ENCODE measurements around the gene WDR27.

The WDR27 gene

GRCh38 chr6:169420912-169421543 is 280.8 kb downstream of the WDR27 start:
- TF ChIP-seq GATA1 (IDR thresholded peaks at IDR 0.05; ENCODE audit: low read depth, low read length) (no peak), POLR2A (IDR thresholded peaks at IDR 0.05; ENCODE audit: low read length) (no peak)
- no peak for DNase-seq

GRCh38 chr6:169417101-169417500 is 284.7 kb downstream of the WDR27 start:
- DNase-seq = no peak
- no peak for TF ChIP-seq GATA1 (IDR thresholded peaks at IDR 0.05; ENCODE audit: low read depth, low read length)
- TF ChIP-seq POLR2A (IDR thresholded peaks at IDR 0.05; ENCODE audit: low read length) = no peak

GRCh38 chr6:169416249-169416648 is 285.6 kb downstream of the WDR27 start:
- DNase-seq = no peak
- TF ChIP-seq POLR2A (IDR thresholded peaks at IDR 0.05; ENCODE audit: low read length) (no peak), GATA1 (IDR thresholded peaks at IDR 0.05; ENCODE audit: low read depth, low read length) (no peak)

DNA sequence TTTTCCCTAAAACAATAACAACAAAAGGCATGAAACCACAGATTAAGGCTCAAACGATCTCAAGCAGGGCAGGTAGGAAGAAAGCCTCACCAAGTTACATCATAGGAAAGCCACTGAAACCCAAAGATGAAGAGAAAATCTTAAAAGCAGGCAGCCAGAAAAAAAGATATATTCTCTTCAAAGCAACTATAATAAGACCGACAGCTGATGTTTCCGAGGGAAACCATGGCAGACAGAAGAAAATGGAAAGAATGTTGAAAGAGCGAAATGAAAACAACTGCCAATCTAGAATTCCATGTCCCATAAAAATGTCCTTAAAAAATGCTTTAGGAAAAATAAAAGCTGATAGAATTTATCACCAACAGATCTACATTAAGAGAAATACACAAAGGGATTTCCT is 286.6 kb downstream of the WDR27 start:
- TF ChIP-seq GATA1 (IDR thresholded peaks at IDR 0.05; ENCODE audit: low read depth, low read length) (no peak), POLR2A (IDR thresholded peaks at IDR 0.05; ENCODE audit: low read length) (no peak)
- no peak for DNase-seq

DNA sequence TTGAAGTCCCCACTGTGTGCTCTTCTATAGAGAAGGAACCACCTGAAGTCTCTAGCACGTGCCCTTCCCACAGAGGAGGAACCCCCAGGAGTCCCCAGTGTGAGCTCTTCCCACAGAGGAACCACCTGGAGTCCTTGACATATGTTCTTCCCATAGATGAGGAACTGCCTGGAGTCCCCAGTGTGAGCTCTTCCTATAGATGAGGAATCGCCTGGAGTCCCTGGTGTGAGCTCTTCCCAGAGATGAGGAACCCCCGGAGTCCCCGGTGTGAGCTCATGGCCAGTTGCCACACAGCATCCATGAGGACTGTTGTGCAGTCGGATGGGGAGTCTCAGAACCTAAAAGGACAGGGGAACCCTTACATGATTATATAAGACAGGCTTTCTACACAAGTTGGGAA is 290.1 kb downstream of the WDR27 start:
- TF ChIP-seq GATA1 (IDR thresholded peaks at IDR 0.05; ENCODE audit: low read depth, low read length) (no peak), POLR2A (IDR thresholded peaks at IDR 0.05; ENCODE audit: low read length) (no peak)
- no peak for DNase-seq

DNA sequence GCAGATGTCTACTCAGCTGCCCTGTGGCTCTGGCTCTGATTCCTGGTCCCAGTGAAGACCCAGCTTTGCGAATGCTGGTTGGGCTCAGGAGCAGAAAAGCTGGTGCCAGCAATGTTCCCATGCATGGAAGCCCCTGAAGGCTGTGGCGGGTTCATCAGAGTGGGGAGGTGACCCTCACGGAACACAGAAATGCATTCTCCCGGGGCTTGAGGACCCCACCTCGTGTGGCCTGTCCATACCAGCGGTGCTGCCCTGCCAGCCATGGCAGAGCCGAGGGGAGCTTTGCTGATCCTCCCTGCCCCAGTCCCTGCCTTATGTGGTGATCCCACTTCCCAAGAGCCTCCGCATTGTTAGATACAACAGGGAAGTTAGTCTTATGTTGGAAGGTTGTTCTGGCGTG is 290.5 kb downstream of the WDR27 start:
- TF ChIP-seq POLR2A (IDR thresholded peaks at IDR 0.05; ENCODE audit: low read length) (no peak), GATA1 (IDR thresholded peaks at IDR 0.05; ENCODE audit: low read depth, low read length) (no peak)
- DNase-seq = no peak

- no peak for TF ChIP-seq POLR2A (IDR thresholded peaks at IDR 0.05; ENCODE audit: low read length)
- TF ChIP-seq GATA1 (IDR thresholded peaks at IDR 0.05; ENCODE audit: low read depth, low read length) = no peak
- DNase-seq = no peak
These were observed 292.0 kb downstream of the WDR27 start for GRCh38 chr6:169409742-169410312.

DNA sequence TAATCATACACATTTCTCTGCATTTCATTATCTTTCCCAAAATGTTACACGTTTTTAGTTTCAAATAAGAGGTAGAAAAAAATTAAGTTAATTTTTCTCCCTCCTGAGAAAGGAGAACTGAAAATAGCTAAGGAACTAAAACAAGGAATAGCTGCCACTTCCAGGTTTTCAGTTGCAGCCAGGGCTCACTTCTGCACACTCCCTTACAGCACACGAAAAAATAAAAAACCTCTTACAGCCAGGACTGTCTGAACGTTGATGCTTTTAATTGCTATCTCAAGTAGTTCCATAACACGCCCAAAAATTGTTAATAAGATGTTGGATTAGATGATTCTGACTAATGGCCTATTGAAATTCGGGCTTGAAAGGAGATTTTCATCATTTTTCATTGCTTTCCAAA is 294.5 kb downstream of the WDR27 start:
- no peak for TF ChIP-seq GATA1 (IDR thresholded peaks at IDR 0.05; ENCODE audit: low read depth, low read length)
- TF ChIP-seq POLR2A (IDR thresholded peaks at IDR 0.05; ENCODE audit: low read length) = no peak
- DNase-seq = no peak

All from erythroblast (primary cell).